Measurements from ENCODE around the gene TIMM22.
A peak's percentile ranks its signal among the peaks of the same experiment; 100 is the strongest.

Gene TIMM22

DNA sequence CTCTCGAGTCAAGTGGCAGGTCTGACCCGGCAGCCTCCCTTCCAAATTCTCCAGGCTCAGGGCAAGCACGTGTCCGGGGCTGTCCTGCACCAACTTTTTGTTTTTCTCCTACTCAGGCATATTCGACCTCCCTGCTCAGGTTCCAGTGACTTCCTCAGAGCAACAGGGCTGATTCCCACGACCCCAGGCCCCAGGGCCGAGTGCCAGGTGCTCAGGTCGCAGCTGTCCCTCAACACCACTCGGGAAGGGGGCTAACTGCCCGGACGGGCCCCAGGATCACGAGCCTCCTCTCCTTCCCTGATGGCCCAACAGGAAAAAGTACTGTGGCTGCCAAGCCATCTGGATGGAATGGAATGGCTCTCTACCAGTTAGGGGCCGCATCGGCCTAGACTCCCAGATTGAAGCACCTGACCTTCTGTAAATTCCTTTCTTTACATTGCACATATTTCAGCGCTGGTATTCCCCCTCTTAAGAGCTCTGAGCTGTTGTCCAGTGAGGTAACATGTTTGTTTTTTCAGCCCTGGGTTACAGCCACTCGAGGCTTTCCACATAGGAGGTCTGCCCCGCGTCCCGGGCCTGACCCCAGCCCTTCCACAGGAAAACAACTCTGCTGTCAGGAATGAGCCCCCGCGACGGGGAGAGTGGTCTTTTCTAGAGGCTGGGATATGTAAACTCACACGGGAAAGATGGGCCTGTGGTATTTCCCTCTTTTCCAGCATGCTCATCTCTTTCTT is 42.3 kb upstream of the TIMM22 start:
- Histone ChIP-seq H3K27me3 (ENCODE audit: insufficient read depth, insufficient read length) (no peaks in the 10 kb centered on the region), H3K9me3 (ENCODE audit: insufficient read depth, low read length) (no peaks in the 10 kb centered on the region), H3K9ac (ENCODE audit: insufficient read length, low read depth) (peak overlapping the region; percentile 50), H3K4me1 (ENCODE audit: insufficient read depth, insufficient read length) (peaks cover 3% of the 10 kb centered on the region), H3K4me3 (ENCODE audit: insufficient read length, low read depth) (no peak overlapping the region), H3K36me3 (ENCODE audit: insufficient read depth, insufficient read length, low read length) (peaks cover 12% of the 10 kb centered on the region)
- DNase-seq (ENCODE audit: low read depth, low spot score), result no peak
- TF ChIP-seq ZNF274 (IDR thresholded peaks at IDR 0.05; ENCODE audit: low read depth, low read length) (no peak), YY1 (IDR thresholded peaks at IDR 0.05; ENCODE audit: insufficient read depth, insufficient read length) (no peak), SUZ12 (IDR thresholded peaks at IDR 0.05; ENCODE audit: extremely low read depth, insufficient read depth, insufficient read length) (no peak)

DNA sequence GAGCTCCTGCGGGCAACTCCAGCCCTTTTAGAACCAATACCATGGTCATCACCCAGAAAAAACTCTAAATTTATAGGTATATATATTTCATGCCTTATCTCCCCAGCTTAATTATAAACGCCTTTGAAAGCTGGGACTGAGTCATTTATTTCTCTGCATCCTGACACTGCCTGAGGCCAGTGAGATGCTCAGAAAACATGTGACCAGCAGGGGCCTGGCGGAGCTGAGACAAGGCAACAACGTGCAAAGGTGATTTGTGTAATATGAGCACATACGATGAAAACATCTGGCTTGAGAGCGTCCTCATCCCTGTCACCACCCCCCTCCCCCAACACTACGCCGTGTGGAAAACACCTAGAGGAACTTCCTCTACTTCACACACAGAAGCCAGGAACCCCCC is 40.0 kb upstream of the TIMM22 start:
- peaks cover 15% of the 10 kb centered on the region for H3K36me3 ChIP-seq (ENCODE audit: insufficient read depth, insufficient read length, low read length)
- H3K9ac ChIP-seq (ENCODE audit: insufficient read length, low read depth), result no peak overlapping the region
- no peak for DNase-seq (ENCODE audit: low read depth, low spot score)
- H3K9me3 ChIP-seq (ENCODE audit: insufficient read depth, low read length), result no peaks in the 10 kb centered on the region
- TF ChIP-seq YY1 (IDR thresholded peaks at IDR 0.05; ENCODE audit: insufficient read depth, insufficient read length) (no peak), ZNF274 (IDR thresholded peaks at IDR 0.05; ENCODE audit: low read depth, low read length) (no peak), SUZ12 (IDR thresholded peaks at IDR 0.05; ENCODE audit: extremely low read depth, insufficient read depth, insufficient read length) (no peak)
- H3K4me3 ChIP-seq (ENCODE audit: insufficient read length, low read depth), result no peak overlapping the region
- H3K4me1 ChIP-seq (ENCODE audit: insufficient read depth, insufficient read length), result no peaks in the 10 kb centered on the region
- no peaks in the 10 kb centered on the region for H3K27me3 ChIP-seq (ENCODE audit: insufficient read depth, insufficient read length)

DNA sequence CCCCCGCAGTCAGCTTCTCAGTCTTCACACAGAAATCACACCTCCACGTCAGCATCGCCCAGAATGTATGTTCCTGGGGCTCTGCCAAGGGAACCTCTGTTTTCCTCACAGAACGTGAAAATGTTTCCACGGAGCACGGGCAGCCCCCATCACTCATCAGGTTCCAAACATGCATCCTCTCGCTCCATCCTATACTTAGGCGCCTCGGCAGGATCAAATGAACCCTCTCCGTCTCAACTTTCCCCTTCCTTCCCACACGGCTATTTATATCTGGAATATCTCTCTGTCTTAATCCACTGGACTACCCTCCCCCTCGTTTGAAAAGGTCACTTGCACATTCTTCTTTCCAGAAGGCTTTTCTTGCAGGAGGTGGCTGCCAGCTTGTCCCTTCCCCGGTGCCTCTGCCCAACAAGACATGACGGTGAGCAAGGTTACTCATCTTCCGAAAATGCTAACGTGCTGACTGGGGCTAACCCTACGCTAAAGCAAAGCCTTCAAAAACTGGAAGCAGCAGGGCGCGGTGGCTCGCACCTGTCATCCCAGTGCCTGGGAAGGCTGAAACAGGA is 39.0 kb upstream of the TIMM22 start:
- no peak overlapping the region for H3K4me3 ChIP-seq (ENCODE audit: insufficient read length, low read depth)
- H3K9me3 ChIP-seq (ENCODE audit: insufficient read depth, low read length), result no peaks in the 10 kb centered on the region
- H3K4me1 ChIP-seq (ENCODE audit: insufficient read depth, insufficient read length), result no peaks in the 10 kb centered on the region
- H3K36me3 ChIP-seq (ENCODE audit: insufficient read depth, insufficient read length, low read length), result peaks cover 15% of the 10 kb centered on the region
- DNase-seq (ENCODE audit: low read depth, low spot score), result no peak
- H3K27me3 ChIP-seq (ENCODE audit: insufficient read depth, insufficient read length), result no peaks in the 10 kb centered on the region
- TF ChIP-seq SUZ12 (IDR thresholded peaks at IDR 0.05; ENCODE audit: extremely low read depth, insufficient read depth, insufficient read length) (no peak), YY1 (IDR thresholded peaks at IDR 0.05; ENCODE audit: insufficient read depth, insufficient read length) (no peak), ZNF274 (IDR thresholded peaks at IDR 0.05; ENCODE audit: low read depth, low read length) (no peak)
- H3K9ac ChIP-seq (ENCODE audit: insufficient read length, low read depth), result no peak overlapping the region

DNA sequence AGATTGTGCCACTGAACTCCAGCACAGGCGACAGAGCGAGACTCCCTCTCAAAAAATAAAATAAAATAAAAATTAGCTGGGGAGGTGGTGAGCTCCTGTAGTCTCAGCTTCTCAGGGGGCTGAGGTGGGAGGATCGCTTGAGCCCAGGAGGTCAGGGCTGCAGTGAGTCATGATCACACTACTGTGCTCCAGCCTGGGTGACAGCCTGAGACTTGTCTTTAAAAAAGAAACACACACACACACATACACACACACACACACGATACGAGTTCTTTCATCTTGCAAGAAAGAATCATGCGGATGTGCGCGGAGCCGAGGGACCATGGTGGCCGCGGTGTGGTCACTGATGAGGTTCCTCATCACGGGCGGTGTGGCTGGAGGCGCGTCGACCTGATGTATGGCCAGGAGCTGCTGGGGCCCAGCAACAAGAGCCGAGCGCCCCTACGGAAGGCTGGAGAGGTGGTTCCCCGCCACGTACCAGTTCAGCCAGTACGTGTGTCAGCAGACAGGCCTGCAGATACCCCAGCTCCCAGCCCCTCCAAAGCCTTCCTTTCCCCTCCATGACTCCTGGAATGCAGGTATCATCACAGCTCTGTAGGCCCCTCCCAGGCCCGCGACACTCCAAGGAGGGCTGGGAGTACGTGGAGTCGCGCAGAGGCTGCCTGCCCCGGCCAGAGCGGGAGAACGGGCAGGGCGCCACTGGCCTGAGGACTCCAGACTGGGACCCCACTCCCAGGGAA is 38.0 kb upstream of the TIMM22 start:
- no peak overlapping the region for H3K4me3 ChIP-seq (ENCODE audit: insufficient read length, low read depth)
- H3K4me1 ChIP-seq (ENCODE audit: insufficient read depth, insufficient read length), result peaks cover 2% of the 10 kb centered on the region
- TF ChIP-seq SUZ12 (IDR thresholded peaks at IDR 0.05; ENCODE audit: extremely low read depth, insufficient read depth, insufficient read length) (no peak), YY1 (IDR thresholded peaks at IDR 0.05; ENCODE audit: insufficient read depth, insufficient read length) (no peak), ZNF274 (IDR thresholded peaks at IDR 0.05; ENCODE audit: low read depth, low read length) (no peak)
- no peak for DNase-seq (ENCODE audit: low read depth, low spot score)
- H3K36me3 ChIP-seq (ENCODE audit: insufficient read depth, insufficient read length, low read length), result peaks cover 15% of the 10 kb centered on the region
- H3K27me3 ChIP-seq (ENCODE audit: insufficient read depth, insufficient read length), result no peaks in the 10 kb centered on the region
- no peaks in the 10 kb centered on the region for H3K9me3 ChIP-seq (ENCODE audit: insufficient read depth, low read length)
- no peak overlapping the region for H3K9ac ChIP-seq (ENCODE audit: insufficient read length, low read depth)

DNA sequence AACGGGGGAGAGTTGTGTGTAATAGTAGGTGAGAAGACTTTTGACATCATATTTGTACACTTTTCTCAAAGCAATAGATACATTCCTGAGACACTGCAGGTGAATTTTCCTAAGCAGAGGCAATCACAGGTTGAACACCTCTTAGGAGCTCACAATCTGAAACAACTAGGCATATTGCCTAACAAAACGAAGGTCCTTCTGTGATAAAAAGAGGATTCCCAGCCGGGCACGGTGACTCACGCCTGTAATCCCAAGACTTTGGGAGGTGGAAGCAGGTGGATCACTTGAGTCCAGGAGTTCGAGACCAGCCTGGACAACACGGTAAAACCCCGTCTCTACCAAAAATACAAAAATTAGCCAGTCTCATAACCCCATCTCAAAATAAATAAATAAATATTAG is 34.8 kb upstream of the TIMM22 start:
- Histone ChIP-seq H3K9ac (ENCODE audit: insufficient read length, low read depth) (no peak overlapping the region), H3K4me1 (ENCODE audit: insufficient read depth, insufficient read length) (peaks cover 10% of the 10 kb centered on the region)
- DNase-seq (ENCODE audit: low read depth, low spot score), result no peak

DNA sequence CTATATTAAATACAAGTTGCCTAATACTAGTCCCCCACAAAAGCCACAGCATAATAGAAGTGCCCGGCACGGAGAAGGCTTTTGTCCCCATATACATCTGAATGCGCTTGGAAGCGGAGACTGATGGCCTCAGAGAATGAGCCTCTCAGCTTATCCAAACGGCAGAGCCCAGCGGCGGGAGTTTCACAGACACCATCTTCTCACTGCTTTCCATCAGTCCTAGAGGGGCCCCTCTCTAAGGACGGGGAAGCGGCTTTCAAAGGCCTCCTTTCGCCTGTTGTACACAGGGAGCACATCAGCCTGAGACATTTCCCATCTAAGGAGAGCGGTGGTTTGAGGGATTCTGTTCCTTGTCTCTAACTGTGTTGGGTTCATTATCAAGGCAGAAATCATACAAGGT is 34.3 kb upstream of the TIMM22 start:
- peaks cover 12% of the 10 kb centered on the region for H3K36me3 ChIP-seq (ENCODE audit: insufficient read depth, insufficient read length, low read length)
- peaks cover 11% of the 10 kb centered on the region for H3K4me1 ChIP-seq (ENCODE audit: insufficient read depth, insufficient read length)
- TF ChIP-seq ZNF274 (IDR thresholded peaks at IDR 0.05; ENCODE audit: low read depth, low read length), result no peak
- no peak for TF ChIP-seq YY1 (IDR thresholded peaks at IDR 0.05; ENCODE audit: insufficient read depth, insufficient read length)
- no peak for TF ChIP-seq SUZ12 (IDR thresholded peaks at IDR 0.05; ENCODE audit: extremely low read depth, insufficient read depth, insufficient read length)
- H3K4me3 ChIP-seq (ENCODE audit: insufficient read length, low read depth), result no peak overlapping the region
- DNase-seq (ENCODE audit: low read depth, low spot score), result peak; percentile 68
- H3K27me3 ChIP-seq (ENCODE audit: insufficient read depth, insufficient read length), result no peaks in the 10 kb centered on the region
- no peaks in the 10 kb centered on the region for H3K9me3 ChIP-seq (ENCODE audit: insufficient read depth, low read length)
- H3K9ac ChIP-seq (ENCODE audit: insufficient read length, low read depth), result no peak overlapping the region

More for the DNA sequence above, 34.8 kb upstream of the TIMM22 start:
- TF ChIP-seq SUZ12 (IDR thresholded peaks at IDR 0.05; ENCODE audit: extremely low read depth, insufficient read depth, insufficient read length) (no peak), YY1 (IDR thresholded peaks at IDR 0.05; ENCODE audit: insufficient read depth, insufficient read length) (no peak), ZNF274 (IDR thresholded peaks at IDR 0.05; ENCODE audit: low read depth, low read length) (no peak)
- Histone ChIP-seq H3K36me3 (ENCODE audit: insufficient read depth, insufficient read length, low read length) (peaks cover 13% of the 10 kb centered on the region), H3K4me3 (ENCODE audit: insufficient read length, low read depth) (no peak overlapping the region), H3K9me3 (ENCODE audit: insufficient read depth, low read length) (no peaks in the 10 kb centered on the region), H3K27me3 (ENCODE audit: insufficient read depth, insufficient read length) (no peaks in the 10 kb centered on the region)

DNA sequence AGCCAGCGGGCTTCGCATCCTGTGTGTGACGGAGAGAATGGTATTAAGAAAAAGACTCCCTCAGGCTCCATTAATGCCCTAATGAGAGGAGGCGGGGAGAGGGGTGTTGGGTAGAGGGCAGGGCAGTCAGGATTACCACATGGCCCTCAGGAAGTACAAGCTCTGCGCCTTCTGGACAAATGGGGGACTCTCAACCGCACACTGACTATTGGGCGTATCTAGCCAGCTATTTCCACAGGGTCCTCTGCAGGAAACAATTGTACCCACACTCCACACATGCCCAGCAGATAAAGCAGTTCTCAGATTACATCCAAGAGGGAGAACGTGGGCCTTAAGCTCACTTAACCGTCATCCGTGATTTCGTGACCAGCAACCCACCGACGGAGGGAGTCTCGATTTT is 32.1 kb upstream of the TIMM22 start:
- H3K9me3 ChIP-seq (ENCODE audit: insufficient read depth, low read length), result no peaks in the 10 kb centered on the region
- no peak for DNase-seq (ENCODE audit: low read depth, low spot score)
- H3K36me3 ChIP-seq (ENCODE audit: insufficient read depth, insufficient read length, low read length), result peaks cover 12% of the 10 kb centered on the region
- H3K9ac ChIP-seq (ENCODE audit: insufficient read length, low read depth), result no peak overlapping the region
- TF ChIP-seq SUZ12 (IDR thresholded peaks at IDR 0.05; ENCODE audit: extremely low read depth, insufficient read depth, insufficient read length) (no peak), YY1 (IDR thresholded peaks at IDR 0.05; ENCODE audit: insufficient read depth, insufficient read length) (no peak), ZNF274 (IDR thresholded peaks at IDR 0.05; ENCODE audit: low read depth, low read length) (no peak)
- no peaks in the 10 kb centered on the region for H3K27me3 ChIP-seq (ENCODE audit: insufficient read depth, insufficient read length)
- peaks cover 11% of the 10 kb centered on the region for H3K4me1 ChIP-seq (ENCODE audit: insufficient read depth, insufficient read length)
- H3K4me3 ChIP-seq (ENCODE audit: insufficient read length, low read depth), result no peak overlapping the region

Measured in NT2/D1 (cell line).